ENCODE data around the gene MAP3K3. TPM values are rescaled to one million over a fixed set of nuclear protein-coding genes. Genes with fewer than 3 reads are reported as not detected.

The MAP3K3 gene
- total and polyA plus RNA-seq, 9 of the 15 experiments (the other 6 are each of a cell fraction or from before 2014, with no cell fraction given), result 0.69 to 16.5 (median 12.1) TPM

DNA sequence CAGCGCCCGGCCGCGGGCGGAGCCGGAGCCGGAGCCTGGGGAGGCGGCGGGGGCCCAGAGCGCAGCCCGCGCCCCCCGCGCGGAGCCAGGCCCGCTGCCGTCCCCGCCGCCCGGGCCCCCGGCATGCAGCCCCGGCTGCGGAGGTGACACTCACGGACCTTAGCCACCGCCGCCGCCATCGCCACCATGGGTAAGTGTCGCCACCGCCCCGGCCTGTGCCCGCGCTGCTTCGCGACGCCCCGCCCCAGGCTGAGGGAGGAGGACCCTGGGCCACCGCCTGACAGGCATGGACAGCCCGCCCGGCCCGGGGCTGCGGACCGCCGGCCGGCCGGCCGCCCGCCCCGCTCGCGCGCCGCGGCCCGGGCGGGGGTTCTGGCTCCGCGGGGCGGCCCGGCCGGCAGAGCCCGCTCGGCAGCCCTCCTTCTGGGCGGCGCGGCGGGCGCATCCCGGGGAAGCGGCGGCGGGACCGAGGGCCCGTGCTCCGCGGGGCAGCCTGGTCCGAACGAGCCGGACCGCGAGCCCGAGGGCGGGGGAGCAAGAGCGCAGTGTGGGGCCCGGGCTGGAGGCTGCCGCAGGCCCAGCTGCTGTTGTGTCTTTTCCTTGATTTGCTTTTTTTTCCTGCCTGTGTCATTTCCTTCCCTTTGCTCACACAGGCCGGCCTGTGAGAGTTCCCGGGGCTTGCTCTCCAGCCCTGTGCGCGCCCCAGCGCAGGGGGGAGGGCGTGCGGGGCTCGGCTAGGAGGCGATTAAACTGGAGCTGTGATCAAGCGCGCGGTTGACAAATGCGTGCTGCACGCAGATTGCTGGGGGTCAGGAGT lies 565 bp downstream of the MAP3K3 start (continued):
- TF ChIP-seq, protein P1, sequence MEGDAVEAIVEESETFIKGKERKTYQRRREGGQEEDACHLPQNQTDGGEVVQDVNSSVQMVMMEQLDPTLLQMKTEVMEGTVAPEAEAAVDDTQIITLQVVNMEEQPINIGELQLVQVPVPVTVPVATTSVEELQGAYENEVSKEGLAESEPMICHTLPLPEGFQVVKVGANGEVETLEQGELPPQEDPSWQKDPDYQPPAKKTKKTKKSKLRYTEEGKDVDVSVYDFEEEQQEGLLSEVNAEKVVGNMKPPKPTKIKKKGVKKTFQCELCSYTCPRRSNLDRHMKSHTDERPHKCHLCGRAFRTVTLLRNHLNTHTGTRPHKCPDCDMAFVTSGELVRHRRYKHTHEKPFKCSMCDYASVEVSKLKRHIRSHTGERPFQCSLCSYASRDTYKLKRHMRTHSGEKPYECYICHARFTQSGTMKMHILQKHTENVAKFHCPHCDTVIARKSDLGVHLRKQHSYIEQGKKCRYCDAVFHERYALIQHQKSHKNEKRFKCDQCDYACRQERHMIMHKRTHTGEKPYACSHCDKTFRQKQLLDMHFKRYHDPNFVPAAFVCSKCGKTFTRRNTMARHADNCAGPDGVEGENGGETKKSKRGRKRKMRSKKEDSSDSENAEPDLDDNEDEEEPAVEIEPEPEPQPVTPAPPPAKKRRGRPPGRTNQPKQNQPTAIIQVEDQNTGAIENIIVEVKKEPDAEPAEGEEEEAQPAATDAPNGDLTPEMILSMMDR (IDR thresholded peaks at IDR 0.05 in 2 of 3, conservative IDR thresholded peaks at IDR 0.05 in 1 of 3; ENCODE audit: insufficient read depth in 2 of 3, low read depth in 1 of 3, low read length in 3 of 3), result no peak
- TF ChIP-seq ZNF436 (CRISPR knock-in tag; IDR thresholded peaks at IDR 0.05) (no peak), BCOR (IDR thresholded peaks at IDR 0.05) (peak; percentile 31; the same call in 1 of the 2 replicates), UBTF (IDR thresholded peaks at IDR 0.05; ENCODE audit: borderline replicate concordance in 1 of 2, low read depth in 2 of 2, low read length in 2 of 2) (no peak; a peak in 2 of 4 replicates), SREBF2 (CRISPR knock-in tag; IDR thresholded peaks at IDR 0.05) (no peak), PCBP1 (IDR thresholded peaks at IDR 0.05; ENCODE audit: low read depth, low read length, poor library complexity, severe bottlenecking) (peak; percentile 60), MCM5 (IDR thresholded peaks at IDR 0.05; ENCODE audit: low read depth) (no peak), ESRRA (IDR thresholded peaks at IDR 0.05; ENCODE audit: borderline replicate concordance, low read depth) (no peak; the same call in 1 of the 2 replicates), ZHX1 (conservative IDR thresholded peaks at IDR 0.05; ENCODE audit: low read length) (no peak), ARID2 (IDR thresholded peaks at IDR 0.05) (no peak), RBFOX2 (IDR thresholded peaks at IDR 0.05; ENCODE audit: low read depth, low read length) (0 out of 2 replicates have a peak, but pooled peaks have one; percentile 23), HNRNPL (IDR thresholded peaks at IDR 0.05; ENCODE audit: low read depth, low read length) (no peak), RBM39 (optimal IDR thresholded peaks at IDR 0.05; ENCODE audit: low read depth, low read length) (no peak), ILK (tag; IDR thresholded peaks at IDR 0.05; ENCODE audit: borderline replicate concordance, low read depth) (no peak), RAD21 (CRISPR knock-in tag; conservative IDR thresholded peaks at IDR 0.05 in 1 of 2, IDR thresholded peaks at IDR 0.05 in 1 of 2) (no peak; a peak in 1 of 4 replicates), SNIP1 (IDR thresholded peaks at IDR 0.05; ENCODE audit: low read depth) (no peak), SUPT5H (IDR thresholded peaks at IDR 0.05) (no peak), ATF7 (IDR thresholded peaks at IDR 0.05) (no peak), SNAPC5 (CRISPR knock-in tag; IDR thresholded peaks at IDR 0.05) (no peak), HSF4 (CRISPR knock-in tag; IDR thresholded peaks at IDR 0.05; ENCODE audit: borderline replicate concordance) (no peak)
